HEK293T (cell line): Measurements from ENCODE around the gene ALK.

Source experiments
- CTBP1 ChIP-seq: fragments of 450-650 bp; IDR thresholded peaks from 2 replicates; pipeline ENCODE4 v1.6.1; 2016; ENCODE audit warnings: borderline replicate concordance
- FOXK2 ChIP-seq: fragments of 450-650 bp; IDR thresholded peaks from 2 replicates; pipeline ENCODE4 v1.6.1; 2016; ENCODE audit warnings: mild to moderate bottlenecking
- FOXM1 ChIP-seq: fragments of 450-650 bp; IDR thresholded peaks from 2 replicates; pipeline ENCODE4 v1.6.1; 2017; ENCODE audit warnings: mild to moderate bottlenecking, borderline replicate concordance
- L3MBTL2 ChIP-seq: fragments of 450-650 bp; conservative IDR thresholded peaks from 2 replicates; pipeline ENCODE4 v1.6.1; 2016; ENCODE audit warnings: mild to moderate bottlenecking
- NFRKB ChIP-seq: fragments of 450-650 bp; IDR thresholded peaks from 2 replicates; pipeline ENCODE4 v1.6.1; 2016; ENCODE audit warnings: mild to moderate bottlenecking, moderate library complexity
- SP1 ChIP-seq: fragments of 450-650 bp; IDR thresholded peaks from 2 replicates; pipeline ENCODE4 v1.6.1; 2017
- ZNF384 ChIP-seq: fragments of 450-650 bp; IDR thresholded peaks from 2 replicates; pipeline ENCODE4 v1.6.1; 2016
- TF ChIP-seq, protein P1 (sequence below): fragments of 450-650 bp; IDR thresholded peaks from 2 replicates; pipeline ENCODE4 v1.6.1; 2016

DNA sequence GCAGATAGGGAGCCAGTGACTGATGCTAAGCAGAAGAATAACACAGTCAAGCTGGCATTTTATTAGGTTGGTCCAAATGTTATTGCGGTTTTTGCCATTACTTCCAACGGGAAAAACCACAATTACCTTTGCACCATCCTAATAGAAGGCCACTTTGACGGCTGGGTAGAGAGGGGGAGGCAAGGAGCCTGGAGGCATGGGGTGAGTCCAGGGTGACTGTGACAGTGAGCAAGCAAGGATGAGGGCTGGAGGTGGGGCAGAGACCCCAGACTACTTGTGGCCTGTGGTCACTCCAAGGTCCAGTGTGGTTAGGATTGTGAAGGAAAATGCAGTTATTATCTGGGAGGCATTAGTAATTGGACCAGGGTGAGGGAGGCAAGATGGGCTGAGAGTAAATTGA, 416.6 kb downstream of the ALK start:
- TF ChIP-seq CTBP1 (no peak), FOXM1 (no peak), SP1 (no peak), NFRKB (no peak), FOXK2 (no peak), L3MBTL2 (no peak), ZNF384 (no peak)
- TF ChIP-seq, protein P1, sequence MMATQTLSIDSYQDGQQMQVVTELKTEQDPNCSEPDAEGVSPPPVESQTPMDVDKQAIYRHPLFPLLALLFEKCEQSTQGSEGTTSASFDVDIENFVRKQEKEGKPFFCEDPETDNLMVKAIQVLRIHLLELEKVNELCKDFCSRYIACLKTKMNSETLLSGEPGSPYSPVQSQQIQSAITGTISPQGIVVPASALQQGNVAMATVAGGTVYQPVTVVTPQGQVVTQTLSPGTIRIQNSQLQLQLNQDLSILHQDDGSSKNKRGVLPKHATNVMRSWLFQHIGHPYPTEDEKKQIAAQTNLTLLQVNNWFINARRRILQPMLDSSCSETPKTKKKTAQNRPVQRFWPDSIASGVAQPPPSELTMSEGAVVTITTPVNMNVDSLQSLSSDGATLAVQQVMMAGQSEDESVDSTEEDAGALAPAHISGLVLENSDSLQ: no peak
